HFF-Myc (cell line): ENCODE measurements around the gene NAA60.

Experiments used
- DNase-seq: peaks from one replicate; pipeline ENCODE4 v3.0.0-alpha.2; 2011; ENCODE audit warnings: low read depth; ENCODE audit errors: extremely low read depth
- H3K4me3 ChIP-seq: replicated peaks from 2 replicates; pipeline ENCODE4 v1.5.1; 2011; ENCODE audit warnings: low read depth, mild to moderate bottlenecking, control low read depth, low read length
- TF ChIP-seq, protein P1 (sequence below): IDR thresholded peaks from 2 replicates; pipeline ENCODE4 v1.5.1; 2012; ENCODE audit warnings: mild to moderate bottlenecking, low read depth, low read length, control low read depth; ENCODE audit errors: missing control alignments

NAA60 gene

DNA sequence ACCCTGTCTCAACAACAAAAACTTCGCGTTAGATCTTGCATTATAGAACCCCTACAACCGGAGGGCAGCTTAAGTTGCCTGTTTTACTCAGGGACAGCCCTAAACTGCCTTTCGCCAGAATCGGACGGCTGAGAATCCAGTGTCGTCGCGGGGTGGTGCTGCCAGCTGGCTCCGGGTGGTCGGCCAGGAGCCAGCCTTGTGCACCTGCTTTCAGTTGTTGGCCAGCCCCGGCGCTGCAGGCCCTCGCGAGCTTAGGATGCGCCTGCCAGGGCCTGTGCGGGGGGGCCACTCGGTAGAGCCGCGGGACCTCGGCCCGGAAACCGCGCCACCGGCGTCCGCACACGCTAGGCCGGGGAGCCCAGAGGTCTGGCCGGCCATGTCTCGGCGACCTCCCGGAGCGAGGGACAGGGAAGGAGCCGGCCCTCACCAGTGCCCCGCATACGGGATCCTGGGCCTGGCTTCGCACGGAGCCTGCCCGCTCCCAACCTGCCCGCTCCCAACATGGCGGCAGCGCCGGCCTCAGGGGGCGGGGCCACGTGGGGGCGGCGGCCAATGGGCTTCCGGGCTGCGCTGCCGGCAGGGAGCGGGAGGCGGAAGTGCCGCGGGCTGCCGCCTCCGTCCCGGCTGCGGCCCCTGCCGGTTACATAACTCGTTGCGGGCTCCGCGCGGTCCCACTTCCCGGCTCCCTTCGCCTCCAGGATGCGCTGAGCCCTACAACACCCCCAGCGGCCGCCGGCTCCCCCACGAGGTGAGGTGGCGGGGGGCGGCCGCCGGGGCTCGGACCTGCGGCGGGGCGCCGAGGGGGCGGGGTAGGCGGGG is 14.2 kb downstream of the NAA60 start:
- TF ChIP-seq, protein P1, sequence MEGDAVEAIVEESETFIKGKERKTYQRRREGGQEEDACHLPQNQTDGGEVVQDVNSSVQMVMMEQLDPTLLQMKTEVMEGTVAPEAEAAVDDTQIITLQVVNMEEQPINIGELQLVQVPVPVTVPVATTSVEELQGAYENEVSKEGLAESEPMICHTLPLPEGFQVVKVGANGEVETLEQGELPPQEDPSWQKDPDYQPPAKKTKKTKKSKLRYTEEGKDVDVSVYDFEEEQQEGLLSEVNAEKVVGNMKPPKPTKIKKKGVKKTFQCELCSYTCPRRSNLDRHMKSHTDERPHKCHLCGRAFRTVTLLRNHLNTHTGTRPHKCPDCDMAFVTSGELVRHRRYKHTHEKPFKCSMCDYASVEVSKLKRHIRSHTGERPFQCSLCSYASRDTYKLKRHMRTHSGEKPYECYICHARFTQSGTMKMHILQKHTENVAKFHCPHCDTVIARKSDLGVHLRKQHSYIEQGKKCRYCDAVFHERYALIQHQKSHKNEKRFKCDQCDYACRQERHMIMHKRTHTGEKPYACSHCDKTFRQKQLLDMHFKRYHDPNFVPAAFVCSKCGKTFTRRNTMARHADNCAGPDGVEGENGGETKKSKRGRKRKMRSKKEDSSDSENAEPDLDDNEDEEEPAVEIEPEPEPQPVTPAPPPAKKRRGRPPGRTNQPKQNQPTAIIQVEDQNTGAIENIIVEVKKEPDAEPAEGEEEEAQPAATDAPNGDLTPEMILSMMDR, result peak; percentile 36
- peak overlapping the region; percentile 77 for H3K4me3 ChIP-seq
- no peak for DNase-seq

DNA sequence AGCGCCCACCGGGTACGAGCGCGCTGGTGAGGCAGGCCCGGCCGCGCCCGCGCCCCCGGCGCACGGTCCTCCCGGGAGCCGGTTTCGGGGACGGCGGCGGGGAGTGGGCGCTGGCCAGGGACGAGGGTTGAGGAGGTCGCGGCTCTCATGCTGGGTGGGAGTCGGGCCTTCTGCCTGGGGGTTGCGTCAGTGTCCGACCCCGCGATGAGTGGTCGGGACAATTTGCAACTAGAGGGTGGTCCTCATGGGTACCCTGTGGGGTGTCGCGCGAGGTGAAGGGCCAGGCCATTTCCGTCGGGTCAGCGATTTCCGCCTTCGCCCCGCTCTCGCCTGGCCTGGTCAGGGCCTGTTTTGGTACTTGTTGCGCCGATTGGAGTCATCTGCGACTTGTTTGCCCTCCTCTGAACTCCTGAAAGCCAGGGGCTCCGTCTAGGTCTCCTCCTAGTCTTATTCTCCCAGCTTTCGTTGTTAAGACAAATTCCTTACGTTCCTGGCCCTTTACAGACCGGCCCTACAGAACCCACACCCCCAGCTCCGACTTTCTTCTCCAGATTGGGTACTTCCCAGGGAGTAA is 14.9 kb downstream of the NAA60 start:
- H3K4me3 ChIP-seq, result peak overlapping the region; percentile 77
- DNase-seq, result no peak
- TF ChIP-seq, protein P1, result no peak

DNA sequence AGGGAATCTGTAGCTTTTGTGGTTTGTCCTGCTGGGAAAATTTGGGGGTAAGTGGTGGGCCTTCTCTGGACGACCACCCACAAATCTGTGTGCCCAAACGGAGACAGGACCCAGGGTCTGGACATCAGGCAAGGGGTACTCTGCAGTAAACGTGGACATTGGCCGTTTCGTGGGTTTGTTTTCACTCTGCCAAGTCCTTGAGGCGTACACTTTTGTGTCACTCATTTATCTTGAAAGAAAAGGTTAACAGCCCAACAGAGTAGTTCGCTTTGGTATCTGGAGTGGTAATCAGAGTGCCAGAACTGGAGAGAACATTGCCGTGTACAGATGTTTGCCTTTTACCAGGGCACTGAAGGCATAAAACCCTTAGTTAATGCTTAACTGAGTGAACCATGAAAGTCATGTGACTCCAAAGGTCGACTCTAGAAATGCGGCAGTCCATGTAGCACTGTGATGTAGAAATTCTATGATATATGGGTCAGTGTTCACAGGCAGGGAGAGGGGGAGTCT is 15.4 kb downstream of the NAA60 start:
- no peak for DNase-seq
- peak overlapping the region; percentile 77 for H3K4me3 ChIP-seq
- TF ChIP-seq, protein P1, result no peak

DNA sequence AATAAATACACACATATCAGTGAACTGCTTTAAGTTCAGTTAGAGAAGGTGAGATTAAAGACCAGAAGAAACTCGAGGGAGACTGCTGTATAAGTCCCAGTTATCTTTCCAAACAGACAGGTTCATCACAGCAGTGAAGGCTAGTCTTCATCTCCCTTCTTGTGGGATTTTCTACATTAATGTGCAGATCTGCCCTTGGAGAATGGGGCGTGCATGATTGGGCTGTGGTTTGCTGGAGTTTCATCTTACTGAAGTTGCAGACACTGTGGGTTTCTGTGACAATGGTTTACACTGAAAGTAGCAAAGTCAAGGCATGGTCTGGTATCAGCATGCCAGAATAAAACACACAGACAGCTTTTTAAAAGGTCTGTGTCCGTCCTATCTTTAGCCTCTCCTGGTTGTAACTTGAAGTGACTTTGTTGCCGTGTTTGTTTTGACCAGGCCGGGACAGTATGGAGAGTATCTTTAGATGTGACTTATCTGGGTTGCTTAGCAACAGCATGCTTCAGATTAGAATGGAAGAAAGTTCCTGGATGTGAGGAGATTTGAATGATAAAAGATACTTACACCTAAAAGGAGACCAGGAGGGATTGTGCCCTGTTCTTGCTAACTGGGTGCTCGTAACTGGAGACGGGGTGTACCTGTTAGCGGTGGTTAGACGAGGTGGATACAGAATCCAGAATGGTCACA is 16.1 kb downstream of the NAA60 start:
- TF ChIP-seq, protein P1, result no peak
- peak overlapping the region; percentile 77 for H3K4me3 ChIP-seq
- DNase-seq, result no peak

DNA sequence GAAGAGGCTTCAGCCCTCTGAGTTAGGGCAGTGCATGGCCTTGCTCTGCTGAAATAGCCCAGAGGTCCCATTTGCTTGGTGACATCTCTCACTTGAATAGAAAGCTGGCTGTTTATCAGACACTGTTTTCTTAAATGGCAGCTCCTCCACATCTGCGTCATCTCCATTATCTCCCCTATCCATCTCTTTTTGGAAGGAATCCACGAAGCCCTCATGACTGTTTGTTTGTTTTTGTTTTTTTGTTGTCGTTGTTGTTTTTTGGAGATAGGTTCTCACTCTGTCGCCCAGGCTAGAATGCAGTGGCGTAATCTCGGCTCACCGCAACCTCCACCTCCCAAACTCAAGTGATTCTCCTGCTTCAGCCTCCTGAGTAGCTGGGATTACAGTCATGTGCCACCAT is 16.6 kb downstream of the NAA60 start:
- DNase-seq, result no peak
- peak overlapping the region; percentile 77; the same call in 1 of the 2 replicates for H3K4me3 ChIP-seq
- TF ChIP-seq, protein P1, result no peak

DNA sequence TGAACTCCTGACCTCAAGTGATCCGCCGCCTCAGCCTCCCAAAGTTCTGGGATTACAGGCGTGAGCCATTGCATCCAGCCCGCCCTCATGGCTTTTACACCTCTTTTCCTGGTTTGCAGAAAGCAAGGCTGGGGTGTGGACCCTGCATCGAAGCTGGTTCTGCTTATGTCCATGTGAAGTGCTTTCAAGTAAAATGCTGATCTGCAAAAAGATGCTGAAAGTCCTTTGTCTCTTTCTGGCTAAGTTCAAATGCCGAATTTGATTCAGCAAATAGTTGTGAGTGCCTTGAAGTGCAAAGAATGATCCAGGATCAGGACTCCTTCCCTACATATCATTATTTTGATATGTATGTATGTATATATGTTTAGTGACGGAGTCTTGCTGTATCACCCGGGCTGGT is 17.1 kb downstream of the NAA60 start:
- TF ChIP-seq, protein P1, result no peak
- DNase-seq, result no peak
- no peak overlapping the region for H3K4me3 ChIP-seq
